GM12872 (cell line): Measurements from ENCODE around the gene POMGNT1.

Experiments
- TF ChIP-seq, protein P1 (sequence below): IDR thresholded peaks from 3 replicates; pipeline ENCODE4 v1.5.1; 2011; ENCODE audit warnings: low read depth, mild to moderate bottlenecking, low read length, moderate library complexity; ENCODE audit not compliant: insufficient read depth

The POMGNT1 gene

DNA sequence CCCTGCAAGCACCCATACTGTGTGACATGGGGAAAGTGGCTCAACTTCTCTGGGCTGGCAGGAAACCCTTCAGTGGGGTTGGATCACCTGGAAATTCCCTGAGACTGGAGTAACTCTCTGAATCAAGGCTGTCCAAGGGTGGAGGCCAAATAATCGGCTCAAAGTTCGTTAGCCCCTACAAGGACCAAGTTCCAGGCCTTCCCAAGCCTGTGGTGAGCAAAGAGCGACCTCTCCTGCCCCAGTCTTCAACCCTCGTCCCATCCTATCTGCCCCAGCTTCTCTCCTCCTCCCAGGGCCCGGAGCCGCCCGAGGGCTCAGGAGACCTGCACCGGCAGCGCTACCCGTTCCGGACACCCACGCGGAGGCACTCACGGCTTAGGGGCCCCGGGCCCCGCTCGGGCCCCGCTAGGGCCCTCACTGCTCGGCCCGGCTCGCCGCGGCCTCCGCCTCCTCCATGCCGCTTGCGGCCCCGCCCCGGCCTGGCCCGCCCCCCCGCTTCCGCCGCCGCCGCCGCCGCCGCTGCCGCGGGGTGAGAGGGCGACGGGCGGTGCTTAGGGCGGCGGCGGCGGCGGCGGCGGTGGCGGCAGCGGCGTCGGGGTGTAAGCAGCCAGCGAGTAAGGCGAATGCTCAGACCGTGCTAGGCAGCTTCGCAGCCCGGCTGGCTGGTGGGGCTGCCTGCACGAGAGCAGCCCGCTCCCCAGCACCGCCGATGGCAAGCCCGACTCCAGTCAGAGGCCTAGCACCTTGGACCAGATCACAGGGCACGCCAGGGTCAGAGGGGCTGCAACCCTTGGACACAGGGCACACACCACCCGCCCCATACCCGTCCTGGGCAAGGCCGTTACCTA lies at the start of gene POMGNT1:
Gene POMGNT1, minus strand, starts transcription at position 471 of the 848 bp plus-strand sequence. CDS start 613 bp downstream, outside the sequence.
- TF ChIP-seq, protein P1, sequence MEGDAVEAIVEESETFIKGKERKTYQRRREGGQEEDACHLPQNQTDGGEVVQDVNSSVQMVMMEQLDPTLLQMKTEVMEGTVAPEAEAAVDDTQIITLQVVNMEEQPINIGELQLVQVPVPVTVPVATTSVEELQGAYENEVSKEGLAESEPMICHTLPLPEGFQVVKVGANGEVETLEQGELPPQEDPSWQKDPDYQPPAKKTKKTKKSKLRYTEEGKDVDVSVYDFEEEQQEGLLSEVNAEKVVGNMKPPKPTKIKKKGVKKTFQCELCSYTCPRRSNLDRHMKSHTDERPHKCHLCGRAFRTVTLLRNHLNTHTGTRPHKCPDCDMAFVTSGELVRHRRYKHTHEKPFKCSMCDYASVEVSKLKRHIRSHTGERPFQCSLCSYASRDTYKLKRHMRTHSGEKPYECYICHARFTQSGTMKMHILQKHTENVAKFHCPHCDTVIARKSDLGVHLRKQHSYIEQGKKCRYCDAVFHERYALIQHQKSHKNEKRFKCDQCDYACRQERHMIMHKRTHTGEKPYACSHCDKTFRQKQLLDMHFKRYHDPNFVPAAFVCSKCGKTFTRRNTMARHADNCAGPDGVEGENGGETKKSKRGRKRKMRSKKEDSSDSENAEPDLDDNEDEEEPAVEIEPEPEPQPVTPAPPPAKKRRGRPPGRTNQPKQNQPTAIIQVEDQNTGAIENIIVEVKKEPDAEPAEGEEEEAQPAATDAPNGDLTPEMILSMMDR = 0 out of 3 replicates have a peak, but pooled peaks have one; percentile 22

DNA sequence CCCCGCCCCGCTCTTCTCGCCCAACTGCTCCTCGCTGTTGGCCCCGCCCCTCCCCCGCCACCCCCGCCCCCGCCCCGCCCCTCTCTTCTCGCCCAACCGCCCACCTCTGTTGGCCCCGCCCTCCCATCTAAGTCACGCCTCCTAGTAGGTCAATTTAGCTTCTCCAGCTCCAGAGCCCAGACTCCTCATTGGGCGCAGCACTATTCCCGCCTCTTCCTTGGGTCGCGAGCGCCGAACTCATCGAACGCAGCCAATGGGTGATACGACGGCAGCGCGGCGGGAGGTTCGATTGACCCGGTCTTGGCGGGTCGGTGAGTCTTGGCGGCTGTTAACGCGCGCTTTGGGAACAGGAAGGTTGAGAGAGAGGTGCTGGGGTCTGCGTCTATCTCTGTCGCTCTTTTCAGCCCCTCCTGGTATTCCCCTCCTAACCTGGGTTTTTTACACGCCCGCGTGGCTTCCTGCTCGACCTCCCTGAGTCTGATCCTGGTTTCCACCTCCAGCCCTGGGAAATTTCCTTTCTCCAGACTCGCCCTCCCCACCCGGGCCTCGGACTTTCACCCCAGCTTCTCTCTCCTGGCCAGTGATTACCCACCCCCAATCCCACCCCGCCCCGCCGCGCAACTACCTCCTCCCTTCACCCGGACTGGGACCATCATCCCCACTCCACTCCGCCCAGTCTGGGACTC lies 49.3 kb upstream of the POMGNT1 start, which contains the start of gene RAD54L:
Gene RAD54L, plus strand, starts transcription at position 328 of the 686 bp plus-strand sequence. CDS start 643 bp downstream, outside the sequence.
- TF ChIP-seq, protein P1 = no peak

DNA sequence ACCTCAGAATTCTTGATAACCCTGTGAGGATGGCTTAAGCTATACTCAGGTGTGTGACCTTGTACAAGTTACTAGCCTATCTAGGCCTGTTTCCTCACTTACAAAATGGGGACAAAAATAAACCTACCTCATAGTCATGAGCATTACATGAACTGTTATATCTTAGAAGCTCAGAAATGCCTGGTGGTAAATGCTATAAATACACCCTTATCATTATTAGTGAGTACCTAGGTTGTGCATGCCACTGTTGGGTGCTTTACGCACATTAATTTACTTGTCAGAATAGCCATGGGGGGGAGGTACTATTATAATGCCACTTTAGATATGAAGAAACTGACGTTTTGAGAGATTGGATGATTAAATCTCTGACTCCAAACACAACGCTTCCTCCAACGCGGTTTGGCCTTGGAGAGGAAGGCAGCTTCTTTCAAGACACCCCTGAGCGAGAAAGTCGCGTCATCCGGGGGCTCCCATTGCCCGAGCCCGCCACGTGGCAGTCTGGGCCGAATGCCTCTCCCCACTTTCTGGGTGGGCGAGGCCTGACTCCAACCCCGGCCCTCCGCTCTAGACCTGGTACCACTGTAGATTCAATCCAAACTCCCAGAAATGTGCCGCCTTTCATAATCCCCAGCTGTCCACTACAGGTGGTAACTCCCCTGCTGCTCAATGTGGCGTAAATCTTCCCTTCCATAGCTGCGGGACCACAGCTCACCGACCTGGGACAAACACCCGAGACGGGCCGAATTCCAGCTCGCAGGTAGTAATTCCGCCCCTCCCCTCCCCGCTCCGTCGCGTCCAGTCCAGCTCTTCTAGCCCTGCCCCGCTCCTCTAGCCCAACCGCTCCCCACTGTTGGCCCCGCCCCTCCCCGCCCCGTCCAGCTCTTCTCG lies 48.6 kb upstream of the POMGNT1 start:
- TF ChIP-seq, protein P1 = no peak

DNA sequence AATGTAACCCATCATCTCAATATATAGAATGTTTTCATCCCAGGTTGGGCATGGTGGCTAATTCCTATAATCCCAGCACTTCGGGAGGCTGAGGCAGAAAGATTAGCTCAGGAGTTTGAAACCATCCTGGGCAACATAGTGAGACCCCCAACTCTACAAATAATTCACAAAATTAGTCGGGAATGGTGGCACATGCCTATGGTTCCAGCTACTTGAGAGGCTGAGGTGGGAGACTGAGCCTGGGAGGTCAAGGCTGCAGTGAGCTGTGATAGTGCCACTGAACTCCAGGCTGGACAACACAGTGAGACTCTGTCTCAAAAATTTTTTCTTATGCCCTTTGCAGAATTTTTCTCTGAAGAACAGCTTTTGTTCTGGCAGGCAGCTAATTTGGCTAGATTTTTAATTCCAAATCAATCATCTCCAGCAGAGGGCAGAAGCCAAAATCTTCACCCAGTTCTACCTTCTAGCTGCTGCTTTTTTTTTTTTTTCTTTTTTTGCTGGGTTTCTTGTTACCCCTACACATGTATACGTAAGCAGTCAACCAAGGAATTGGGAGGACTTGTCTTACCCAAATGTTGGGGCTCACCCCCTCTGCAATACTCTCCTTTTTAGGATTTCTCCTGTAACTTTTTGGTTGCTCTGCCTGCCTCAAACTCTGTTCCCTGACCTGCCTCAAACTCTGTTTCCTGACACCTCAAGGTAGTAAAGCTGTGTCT lies 46.6 kb upstream of the POMGNT1 start:
- TF ChIP-seq, protein P1 = peak; percentile 36; the same call in 2 of the 3 replicates

DNA sequence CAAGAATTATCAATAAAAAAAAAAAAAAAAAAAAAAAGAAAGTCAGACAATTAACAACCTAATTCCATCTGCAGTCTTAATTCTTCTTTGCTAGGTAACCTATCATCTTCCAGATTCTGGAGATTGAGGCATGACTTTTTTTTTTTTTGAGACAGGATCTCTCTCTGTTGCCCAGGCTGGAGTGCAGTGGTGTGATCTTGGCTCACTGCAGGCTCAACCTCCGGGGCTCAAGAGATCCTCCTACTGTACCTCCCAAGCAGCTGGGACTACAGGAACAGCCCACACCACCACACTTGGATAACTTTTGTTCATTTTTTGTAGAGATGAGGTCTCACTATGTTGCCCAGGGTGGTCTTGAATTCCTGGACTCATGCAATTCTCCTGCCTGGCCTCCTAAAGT lies 44.7 kb upstream of the POMGNT1 start:
- TF ChIP-seq, protein P1 = no peak

DNA sequence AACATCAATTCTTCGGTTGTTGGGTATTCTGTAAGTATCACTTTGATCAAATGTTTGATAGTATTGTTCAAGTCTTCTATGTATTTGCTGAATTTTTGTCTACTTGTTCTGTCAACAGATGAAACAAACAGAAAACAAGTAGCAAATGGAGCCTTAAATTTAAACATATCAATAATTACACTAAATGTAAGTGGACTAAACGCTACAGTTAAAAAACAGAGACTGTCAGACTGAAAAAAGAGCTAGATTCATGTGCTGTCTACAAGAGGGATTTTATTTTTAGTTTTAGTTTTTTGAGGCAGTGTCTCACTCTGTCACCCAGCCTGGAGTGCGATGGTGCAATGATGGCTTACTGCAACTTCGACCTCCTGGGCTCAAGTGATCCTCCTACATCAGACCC lies 38.6 kb upstream of the POMGNT1 start:
- TF ChIP-seq, protein P1 = no peak
